T-cell (primary cell): ENCODE data around the gene PRKAB2. TPM values are rescaled to one million over a fixed set of nuclear protein-coding genes. Genes with fewer than 3 reads are reported as not detected.
"Not testable (repeated sequence)": the region's sequence is repeated elsewhere in the genome, so short reads cannot be mapped to it uniquely, and the experiment has no call there.

Experiments
- ATAC-seq, 4 experiments: fragments of 200-7000 bp in 3 of 4; fragments of 150-1000 bp in 1 of 4; cut with Tn5 transposase; replicated peaks in 1 of 4; 1 replicate in 3 of 4; 2 replicates in 1 of 4; pipeline ENCODE4 v1.10.0; 2021; ENCODE audit warnings: moderate library complexity in 3 of 4, mild to moderate bottlenecking in 2 of 4, moderate number of reproducible peaks in 1 of 4
- CTCF ChIA-PET, 2 donors: fragments of 300-600 bp; sonication (Branson Sonifier 250); formaldehyde crosslinking; loops; one replicate each; lab custom pipeline; 2022; ENCODE audit warnings: antibody characterized with exemption in 2 of 2; lab: Charles Lee
- POLR2A ChIA-PET, 2 donors: fragments of 300-600 bp; sonication (Branson Sonifier 250); formaldehyde crosslinking; loops; one replicate each; lab custom pipeline; 2022; ENCODE audit warnings: antibody characterized with exemption in 2 of 2; lab: Charles Lee
- DNase-seq, 35 experiments: peaks; one replicate each; pipeline versions ENCODE4 v3.0.0 to v3.0.0-alpha.2; 2013 to 2023
- H3K27ac ChIP-seq: one replicate; pipeline ENCODE4 v1.5.1; 2013; ENCODE audit warnings: low read length
- H3K27me3 ChIP-seq, 2 experiments: replicated peaks in 1 of 2; 1 replicate in 1 of 2; 2 replicates in 1 of 2; pipeline versions ENCODE4 v1.6.1 to v1.7.0; 2013; ENCODE audit warnings: low read length in 1 of 2, mixed read lengths in 1 of 2; ENCODE audit not compliant: control insufficient read depth in 2 of 2, insufficient read depth in 2 of 2; ENCODE audit errors: extremely low read depth in 1 of 2
- H3K36me3 ChIP-seq, 2 donors: 1 replicate in 1 of 2; 2 replicates in 1 of 2; pipeline versions ENCODE4 v1.6.1 to v1.7.0; 2013; ENCODE audit warnings: low read length in 1 of 2; ENCODE audit not compliant: control insufficient read depth in 2 of 2, insufficient read depth in 1 of 2; ENCODE audit errors: extremely low read depth in 1 of 2
- H3K4me1 ChIP-seq, 2 experiments: 1 replicate in 1 of 2; 2 replicates in 1 of 2; pipeline versions ENCODE4 v1.6.1 to v1.7.0; 2013; ENCODE audit warnings: low read length in 2 of 2, mixed read lengths in 1 of 2; ENCODE audit not compliant: insufficient read depth in 2 of 2, control insufficient read depth in 1 of 2; ENCODE audit errors: extremely low read depth in 1 of 2
- H3K4me3 ChIP-seq, 2 donors: 1 replicate in 1 of 2; 2 replicates in 1 of 2; pipeline versions ENCODE4 v1.5.1 to v1.7.0; 2013; ENCODE audit warnings: mild to moderate bottlenecking in 2 of 2, low read length in 1 of 2, moderate library complexity in 1 of 2; ENCODE audit not compliant: control insufficient read depth in 1 of 2; ENCODE audit errors: extremely low read depth in 1 of 2
- H3K9me3 ChIP-seq: 2 replicates; pipeline ENCODE4 v1.7.0; 2013
- H3K27ac Mint-ChIP-seq, 2 donors: one replicate each; pipeline ENCODE4 v1.8.0; 2020 to 2021; ENCODE audit warnings: mild to moderate bottlenecking in 2 of 2, mixed read lengths in 2 of 2
- H3K27me3 Mint-ChIP-seq, 2 donors: one replicate each; pipeline ENCODE4 v1.8.0; 2021 to 2022; ENCODE audit warnings: mixed read lengths in 2 of 2
- H3K36me3 Mint-ChIP-seq: one replicate; pipeline ENCODE4 v1.8.0; 2021; ENCODE audit warnings: mixed read lengths
- H3K4me1 Mint-ChIP-seq, 3 donors: one replicate each; pipeline ENCODE4 v1.8.0; 2020 to 2022; ENCODE audit warnings: mixed read lengths in 3 of 3, mild to moderate bottlenecking in 1 of 3
- H3K4me3 Mint-ChIP-seq, 3 donors: one replicate each; pipeline ENCODE4 v1.8.0; 2020 to 2022; ENCODE audit warnings: mild to moderate bottlenecking in 3 of 3, mixed read lengths in 3 of 3, moderate library complexity in 3 of 3
- H3K9me3 Mint-ChIP-seq, 3 donors: one replicate each; pipeline ENCODE4 v1.8.0; 2020 to 2022; ENCODE audit warnings: mixed read lengths in 3 of 3
- WGBS: methylation state at CpG from one replicate; pipeline ENCODE4 v1.1.5; 2013; ENCODE audit warnings: missing lambda C conversion rate; ENCODE audit not compliant: insufficient coverage; 5-methylcytosine and 5-hydroxymethylcytosine counted together
- total RNA-seq, 35 experiments: library from RNA in 6 of 35; stranded (reverse) in 6 of 35; fragments of 120-200 nt in 1 of 35; gene quantifications; one replicate each; pipeline versions ENCODE4 v1.2.1 to v1.2.4 and lab custom pipeline; 2013 to 2026

Gene PRKAB2
- total RNA-seq, 5 donors from 2014 or later (not counting 1 experiment from before 2014, with no cell fraction given), result 13.6 to 22.0 (median 18.4) TPM

DNA sequence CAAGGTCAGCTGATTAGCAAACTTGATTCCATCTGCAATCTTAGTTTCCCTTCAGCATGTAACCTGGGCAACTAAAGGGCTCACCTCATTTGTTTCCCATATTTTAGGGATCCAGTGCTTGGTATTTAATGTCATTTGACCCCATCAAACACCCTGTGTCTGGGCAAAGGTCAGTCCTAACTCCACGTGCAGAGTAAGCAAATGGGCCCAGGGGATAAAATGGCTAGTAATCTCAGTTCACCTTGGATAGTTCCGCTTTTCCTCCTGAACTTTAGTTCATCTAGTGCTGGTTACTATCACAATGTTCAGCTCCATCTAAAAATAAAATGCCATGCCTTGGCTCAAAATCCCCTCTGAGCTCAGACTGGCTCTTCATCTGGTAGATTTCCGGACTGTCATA lies 19.5 kb downstream of the PRKAB2 start:
- Histone ChIP-seq H3K9me3 (no peaks in the 10 kb centered on the region), H3K4me1 (no peaks in the 10 kb centered on the region), H3K36me3 (peaks cover 0 to 20% of the 10 kb centered on the region in 2 donors), H3K27ac (no peak overlapping the region), H3K27me3 (no peaks in the 10 kb centered on the region), H3K4me3 (no peak overlapping the region)
- no peaks in the 10 kb centered on the region for H3K27me3 Mint-ChIP-seq
- H3K27ac Mint-ChIP-seq, result no peak overlapping the region
- ChIA-PET POLR2A (interaction anchor here in 1 of 2 donors (0.6 kb wide), 1 partner anchor 430 kb away, joined by 3 read pairs; no protein-coding TSS in a partner anchor), CTCF (no interaction called here)
- no peak overlapping the region for H3K4me3 Mint-ChIP-seq
- no peaks in the 10 kb centered on the region for H3K4me1 Mint-ChIP-seq
- peaks cover 38% of the 10 kb centered on the region for H3K36me3 Mint-ChIP-seq
- no peaks in the 10 kb centered on the region for H3K9me3 Mint-ChIP-seq
- DNase-seq, result no peak
- WGBS, result 88% methylated on average over 2 of the region's 3 CpGs
- ATAC-seq, result no peak

DNA sequence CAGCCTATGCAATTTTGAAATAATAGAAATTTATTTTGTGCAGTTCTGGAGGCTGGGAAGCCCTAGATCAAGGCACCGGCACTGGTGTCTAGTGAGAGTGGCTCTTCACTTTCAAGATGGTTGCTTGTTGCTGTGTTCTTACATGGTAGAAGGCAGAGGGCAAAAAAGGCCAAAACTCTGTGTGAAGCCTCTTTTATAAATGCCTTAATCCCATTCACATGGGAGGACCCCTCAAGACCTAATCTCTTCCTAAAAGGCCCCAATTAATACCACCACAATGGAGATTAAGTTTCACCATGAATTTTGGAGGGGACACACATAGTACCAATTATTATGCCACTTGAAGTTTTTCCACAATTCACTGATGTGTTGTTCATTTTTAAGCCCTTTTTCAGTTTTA lies 21.0 kb downstream of the PRKAB2 start:
- Histone ChIP-seq H3K9me3 (no peaks in the 10 kb centered on the region), H3K27me3 (no peaks in the 10 kb centered on the region), H3K4me1 (no peaks in the 10 kb centered on the region), H3K36me3 (peaks cover 0 to 5% of the 10 kb centered on the region in 2 donors), H3K4me3 (no peak overlapping the region), H3K27ac (no peak overlapping the region)
- ATAC-seq (no peak), DNase-seq (no peak)
- Mint-ChIP-seq H3K9me3 (no peaks in the 10 kb centered on the region), H3K36me3 (peaks cover 31% of the 10 kb centered on the region), H3K27ac (no peak overlapping the region), H3K4me1 (no peaks in the 10 kb centered on the region), H3K27me3 (peaks cover 0 to 6% of the 10 kb centered on the region in 2 donors), H3K4me3 (no peak overlapping the region)
- WGBS, result no CpG with 5 or more reads among the region's 1 CpG
- CTCF ChIA-PET, result no interaction called here
- POLR2A ChIA-PET, result no interaction called here

DNA sequence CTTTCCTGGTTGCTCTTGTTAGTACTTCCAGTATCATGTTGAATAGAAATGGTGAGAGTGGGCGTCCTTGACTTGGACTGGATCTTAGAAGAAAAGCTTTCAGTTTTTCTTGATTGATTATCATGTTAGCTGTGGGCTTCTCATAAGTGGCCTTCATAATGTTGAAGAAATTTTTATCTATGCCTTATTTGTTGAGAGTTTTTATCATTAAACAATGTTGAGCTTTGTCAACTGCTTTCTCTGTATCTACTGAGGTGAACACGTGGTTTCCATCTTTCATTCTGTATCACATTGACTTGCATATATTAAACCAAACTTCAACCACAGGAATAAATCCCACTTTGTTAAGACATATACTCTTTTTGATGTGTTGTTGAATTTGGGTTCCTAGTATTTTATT lies 29.4 kb downstream of the PRKAB2 start:
- Mint-ChIP-seq H3K4me1 (no peaks in the 10 kb centered on the region), H3K27me3 (peaks cover 33% of the 10 kb centered on the region in 2 donors), H3K27ac (no peak overlapping the region), H3K9me3 (no peaks in the 10 kb centered on the region), H3K36me3 (peaks cover 8% of the 10 kb centered on the region), H3K4me3 (no peak overlapping the region)
- ChIA-PET CTCF (no interaction called here), POLR2A (no interaction called here)
- ATAC-seq (no peak), DNase-seq (no peak)
- peaks cover 0 to 4% of the 10 kb centered on the region in 2 experiments for H3K27me3 ChIP-seq
- H3K36me3 ChIP-seq, result no peaks in the 10 kb centered on the region
- H3K4me1 ChIP-seq, result no peaks in the 10 kb centered on the region
- no peak overlapping the region for H3K27ac ChIP-seq
- H3K9me3 ChIP-seq, result no peaks in the 10 kb centered on the region
- no CpG with 5 or more reads among the region's 2 CpGs for WGBS
- H3K4me3 ChIP-seq, result no peak overlapping the region

DNA sequence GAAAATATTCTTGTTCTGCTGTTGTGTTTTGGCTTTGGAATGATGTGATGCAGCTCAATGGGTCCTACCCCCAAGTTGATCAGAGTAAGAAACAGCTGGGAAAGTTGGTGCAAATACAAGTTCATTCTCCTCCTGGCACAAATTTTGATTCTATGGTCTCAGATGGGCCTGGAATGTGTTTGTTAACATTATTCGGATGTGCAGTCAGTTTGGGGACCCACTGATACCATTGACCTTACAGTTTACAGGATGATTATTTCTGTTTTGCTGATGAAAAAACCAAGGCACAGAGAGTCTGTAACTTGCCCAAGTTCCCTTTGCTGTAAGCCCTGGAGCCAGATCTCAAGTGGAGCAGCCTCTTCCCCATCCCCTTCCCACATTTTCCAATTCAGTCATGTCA lies 41.5 kb downstream of the PRKAB2 start:
- H3K27me3 ChIP-seq, ATAC-seq, H3K9me3 ChIP-seq, H3K9me3 Mint-ChIP-seq, H3K4me3 ChIP-seq, DNase-seq, H3K27ac ChIP-seq, H3K4me3 Mint-ChIP-seq, POLR2A ChIA-PET, H3K36me3 Mint-ChIP-seq, H3K4me1 ChIP-seq, H3K27ac Mint-ChIP-seq, H3K4me1 Mint-ChIP-seq, H3K36me3 ChIP-seq, CTCF ChIA-PET: not testable (repeated sequence)
- WGBS, result 100% methylated on average over 1 of the region's 1 CpG
- peaks cover 20 to 21% of the 10 kb centered on the region in 2 donors for H3K27me3 Mint-ChIP-seq

DNA sequence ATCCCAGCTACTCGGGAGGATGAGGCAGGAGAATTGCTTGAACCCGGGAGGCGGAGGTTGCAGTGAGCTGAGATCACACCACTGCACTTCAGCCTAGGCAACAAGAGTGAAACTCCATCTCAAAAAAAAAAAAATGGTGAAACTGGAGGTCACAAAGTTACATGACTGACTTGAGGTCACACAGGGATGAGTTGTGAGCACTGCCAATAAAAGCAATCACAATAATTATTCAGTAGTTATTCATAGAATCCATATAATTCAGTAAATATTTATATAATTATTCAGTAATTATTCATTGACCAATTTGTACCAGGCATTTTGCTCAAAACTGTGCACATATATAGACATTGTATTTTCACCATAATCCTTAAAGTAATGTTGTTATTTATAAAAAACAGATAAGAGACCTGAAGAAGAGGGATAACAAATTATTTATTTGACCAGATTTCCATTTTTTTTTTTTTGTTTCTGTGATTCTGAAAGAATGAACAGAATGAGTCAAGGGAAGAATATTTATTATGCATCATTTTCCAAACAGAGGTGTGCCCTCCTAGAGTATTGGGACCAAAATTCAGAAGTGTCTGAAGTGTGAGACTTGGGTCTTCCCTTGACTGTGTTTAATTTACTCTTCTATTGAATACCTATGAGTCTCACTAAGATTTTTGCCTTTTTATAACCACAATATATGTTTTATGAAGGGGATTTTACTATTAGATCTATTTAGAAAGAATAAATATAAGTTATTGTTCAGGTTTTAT lies 43.0 kb downstream of the PRKAB2 start:
- Histone ChIP-seq H3K27ac (no peak overlapping the region), H3K4me3 (no peak overlapping the region), H3K36me3 (no peaks in the 10 kb centered on the region), H3K27me3 (peaks cover 0 to 7% of the 10 kb centered on the region in 2 experiments), H3K9me3 (no peaks in the 10 kb centered on the region), H3K4me1 (no peaks in the 10 kb centered on the region)
- Mint-ChIP-seq H3K27ac (no peak overlapping the region), H3K27me3 (peaks cover 23% of the 10 kb centered on the region in 2 donors), H3K4me1 (no peaks in the 10 kb centered on the region), H3K36me3 (no peaks in the 10 kb centered on the region), H3K4me3 (no peak overlapping the region), H3K9me3 (no peaks in the 10 kb centered on the region)
- DNase-seq, result no peak
- no peak for ATAC-seq
- WGBS, result 100% methylated on average over 3 of the region's 3 CpGs
- ChIA-PET CTCF (no interaction called here), POLR2A (interaction anchor here in 1 of 2 donors (0.7 kb wide), 1 partner anchor 653 kb away, joined by 4 read pairs; no protein-coding TSS in a partner anchor)

DNA sequence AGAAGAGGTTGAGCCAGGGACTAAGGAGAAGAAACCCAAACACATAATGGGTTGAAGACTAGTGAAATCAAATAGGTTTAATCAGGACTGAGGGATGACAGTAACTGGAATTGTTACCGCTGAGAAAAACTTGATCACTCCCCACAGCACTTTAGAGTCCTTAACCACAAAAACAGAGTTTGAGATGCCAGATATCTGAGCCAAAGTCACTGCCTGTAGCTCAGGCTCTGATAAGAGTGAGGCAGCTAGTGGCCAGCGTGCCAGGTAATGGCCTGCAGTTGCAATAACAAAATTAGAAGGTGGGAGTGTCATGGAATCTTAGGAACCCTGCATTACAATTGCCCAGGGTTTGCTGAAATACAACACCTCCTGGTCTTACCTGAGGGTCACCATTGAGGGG lies 48.0 kb downstream of the PRKAB2 start:
- H3K4me3 ChIP-seq, result no peak overlapping the region
- no CpG with 5 or more reads among the region's 2 CpGs for WGBS
- Mint-ChIP-seq H3K4me1 (no peaks in the 10 kb centered on the region), H3K4me3 (no peak overlapping the region), H3K27ac (no peak overlapping the region), H3K27me3 (peaks cover 19 to 24% of the 10 kb centered on the region in 2 donors), H3K9me3 (no peaks in the 10 kb centered on the region), H3K36me3 (no peaks in the 10 kb centered on the region)
- H3K27me3 ChIP-seq, result peaks cover 0 to 10% of the 10 kb centered on the region in 2 experiments
- CTCF ChIA-PET, result no interaction called here
- no peaks in the 10 kb centered on the region for H3K9me3 ChIP-seq
- ATAC-seq (no peak), DNase-seq (no peak)
- H3K27ac ChIP-seq, result no peak overlapping the region
- POLR2A ChIA-PET, result no interaction called here
- no peaks in the 10 kb centered on the region for H3K4me1 ChIP-seq
- H3K36me3 ChIP-seq, result no peaks in the 10 kb centered on the region
